ENCODE results near the gene COL1A1. TPM values are rescaled to one million over a fixed set of nuclear protein-coding genes. Genes with fewer than 3 reads are reported as not detected.
A peak's percentile ranks its signal among the peaks of the same experiment; 100 is the strongest.

The COL1A1 gene
- 10.1 TPM for total RNA-seq (ENCODE audit: unreplicated experiment)
- long read RNA-seq = 0 reads

GRCh38 chr17:50201276-50201854 lies at the start of gene COL1A1:
Gene COL1A1, minus strand, starts transcription at chr17:50201631. Its CDS starts 118 bp downstream, at chr17:50201513.
- Mint-ChIP-seq H3K27ac (ENCODE audit: unreplicated experiment) (peak within 1 kb of the TSS; percentile 33), H3K36me3 (ENCODE audit: unreplicated experiment) (no peaks in the 10 kb centered on the region), H3K9me3 (ENCODE audit: unreplicated experiment) (peaks cover 6% of the 10 kb centered on the region), H3K4me1 (ENCODE audit: low read depth, unreplicated experiment) (peaks cover 5% of the 10 kb centered on the region), H3K4me3 (ENCODE audit: unreplicated experiment) (peak within 1 kb of the TSS; percentile 78), H3K27me3 (ENCODE audit: unreplicated experiment) (peaks cover 17% of the 10 kb centered on the region)
- DNase-seq = peak; percentile 15
- TF ChIP-seq CTCF (IDR thresholded peaks at IDR 0.05; ENCODE audit: partially characterized antibody, unreplicated experiment) = no peak

- peaks cover 8% of the 10 kb centered on the region for H3K9me3 Mint-ChIP-seq (ENCODE audit: unreplicated experiment)
- no peaks in the 10 kb centered on the region for H3K27me3 Mint-ChIP-seq (ENCODE audit: unreplicated experiment)
- H3K36me3 Mint-ChIP-seq (ENCODE audit: unreplicated experiment) = peaks cover 15% of the 10 kb centered on the region
- no peak overlapping the region for H3K4me3 Mint-ChIP-seq (ENCODE audit: unreplicated experiment)
- TF ChIP-seq CTCF (IDR thresholded peaks at IDR 0.05; ENCODE audit: partially characterized antibody, unreplicated experiment) = no peak
- no peak for DNase-seq
- H3K27ac Mint-ChIP-seq (ENCODE audit: unreplicated experiment) = no peak overlapping the region
- no peaks in the 10 kb centered on the region for H3K4me1 Mint-ChIP-seq (ENCODE audit: low read depth, unreplicated experiment)
These were observed 46.8 kb upstream of the COL1A1 start for GRCh38 chr17:50248255-50248654.

- TF ChIP-seq CTCF (IDR thresholded peaks at IDR 0.05; ENCODE audit: partially characterized antibody, unreplicated experiment) = no peak
- Mint-ChIP-seq H3K9me3 (ENCODE audit: unreplicated experiment) (peaks cover 2% of the 10 kb centered on the region), H3K27ac (ENCODE audit: unreplicated experiment) (no peak overlapping the region), H3K36me3 (ENCODE audit: unreplicated experiment) (peaks cover 11% of the 10 kb centered on the region), H3K4me3 (ENCODE audit: unreplicated experiment) (no peak overlapping the region), H3K27me3 (ENCODE audit: unreplicated experiment) (no peaks in the 10 kb centered on the region), H3K4me1 (ENCODE audit: low read depth, unreplicated experiment) (no peaks in the 10 kb centered on the region)
- DNase-seq = no peak
These were observed 43.3 kb upstream of the COL1A1 start for GRCh38 chr17:50244771-50245170.

- Mint-ChIP-seq H3K4me3 (ENCODE audit: unreplicated experiment) (no peak overlapping the region), H3K36me3 (ENCODE audit: unreplicated experiment) (peaks cover 5% of the 10 kb centered on the region), H3K4me1 (ENCODE audit: low read depth, unreplicated experiment) (no peaks in the 10 kb centered on the region), H3K9me3 (ENCODE audit: unreplicated experiment) (no peaks in the 10 kb centered on the region), H3K27me3 (ENCODE audit: unreplicated experiment) (no peaks in the 10 kb centered on the region), H3K27ac (ENCODE audit: unreplicated experiment) (no peak overlapping the region)
- no peak for TF ChIP-seq CTCF (IDR thresholded peaks at IDR 0.05; ENCODE audit: partially characterized antibody, unreplicated experiment)
- no peak for DNase-seq
These were observed 40.0 kb upstream of the COL1A1 start for GRCh38 chr17:50241431-50241830.

GRCh38 chr17:50240851-50241250 lies 39.4 kb upstream of the COL1A1 start:
- Mint-ChIP-seq H3K4me1 (ENCODE audit: low read depth, unreplicated experiment) (no peaks in the 10 kb centered on the region), H3K27me3 (ENCODE audit: unreplicated experiment) (no peaks in the 10 kb centered on the region), H3K27ac (ENCODE audit: unreplicated experiment) (no peak overlapping the region), H3K4me3 (ENCODE audit: unreplicated experiment) (no peak overlapping the region), H3K36me3 (ENCODE audit: unreplicated experiment) (peaks cover 5% of the 10 kb centered on the region), H3K9me3 (ENCODE audit: unreplicated experiment) (no peaks in the 10 kb centered on the region)
- DNase-seq = no peak
- TF ChIP-seq CTCF (IDR thresholded peaks at IDR 0.05; ENCODE audit: partially characterized antibody, unreplicated experiment) = no peak
